Chondrocyte (in vitro differentiated cells): ENCODE results near the gene USH2A. TPM values are rescaled to one million over a fixed set of nuclear protein-coding genes. Genes with fewer than 3 reads are reported as not detected.

Experiments used
- DNase-seq: peaks from one replicate; pipeline ENCODE4 v3.0.0; 2021; ENCODE audit warnings: mixed read lengths, low spot score
- H3K27ac Mint-ChIP-seq: one replicate; pipeline ENCODE4 v1.8.0; 2021; ENCODE audit warnings: mild to moderate bottlenecking, moderate library complexity, mixed read lengths; ENCODE audit not compliant: unreplicated experiment
- H3K27me3 Mint-ChIP-seq: 2 replicates; pipeline ENCODE4 v1.8.0; 2021; ENCODE audit warnings: low read depth, mixed read lengths
- H3K36me3 Mint-ChIP-seq: 2 replicates; pipeline ENCODE4 v1.8.0; 2021; ENCODE audit warnings: low read depth, mixed read lengths
- H3K4me1 Mint-ChIP-seq: 2 replicates; pipeline ENCODE4 v1.8.0; 2021; ENCODE audit warnings: low read depth, mild to moderate bottlenecking, mixed read lengths
- H3K4me3 Mint-ChIP-seq: one replicate; pipeline ENCODE4 v1.8.0; 2021; ENCODE audit warnings: mild to moderate bottlenecking, moderate library complexity, mixed read lengths; ENCODE audit not compliant: unreplicated experiment
- H3K9me3 Mint-ChIP-seq: 2 replicates; pipeline ENCODE4 v1.8.0; 2021; ENCODE audit warnings: low read depth, mixed read lengths
- CTCF ChIP-seq: fragments of 200-600 bp; sonication (generic); IDR thresholded peaks from 2 replicates; pipeline ENCODE4 v1.5.0; 2021; ENCODE audit warnings: antibody characterized with exemption, mild to moderate bottlenecking, moderate library complexity
- total RNA-seq: library from RNA; stranded (reverse); gene quantifications from 3 replicates; pipeline ENCODE4 v1.2.1, GENCODE V29; 2021

The USH2A gene
- total RNA-seq, 1 donor from 2014 or later = not detected

- Mint-ChIP-seq H3K27me3 (peaks cover 6% of the 10 kb centered on the region), H3K4me1 (no peaks in the 10 kb centered on the region), H3K4me3 (no peak overlapping the region), H3K9me3 (no peaks in the 10 kb centered on the region), H3K36me3 (no peaks in the 10 kb centered on the region), H3K27ac (no peak overlapping the region)
- no peak for DNase-seq
- no peak for TF ChIP-seq CTCF
These were observed 547.5 kb downstream of the USH2A start for GRCh38 chr1:215875712-215876111.

GRCh38 chr1:215875236-215875635, 548.0 kb downstream of the USH2A start:
- Mint-ChIP-seq H3K36me3 (no peaks in the 10 kb centered on the region), H3K27ac (no peak overlapping the region), H3K9me3 (no peaks in the 10 kb centered on the region), H3K27me3 (peaks cover 6% of the 10 kb centered on the region), H3K4me3 (no peak overlapping the region), H3K4me1 (no peaks in the 10 kb centered on the region)
- TF ChIP-seq CTCF = no peak
- DNase-seq = no peak

- no peak for TF ChIP-seq CTCF
These were observed 550.6 kb downstream of the USH2A start for GRCh38 chr1:215872658-215873057.

GRCh38 chr1:215868500-215868899, 554.7 kb downstream of the USH2A start:
- Mint-ChIP-seq H3K4me1 (no peaks in the 10 kb centered on the region), H3K4me3 (no peak overlapping the region), H3K27ac (no peak overlapping the region), H3K36me3 (no peaks in the 10 kb centered on the region), H3K27me3 (peaks cover 18% of the 10 kb centered on the region), H3K9me3 (no peaks in the 10 kb centered on the region)
- DNase-seq = no peak
- no peak for TF ChIP-seq CTCF

More at GRCh38 chr1:215872658-215873057, 550.6 kb downstream of the USH2A start:
- DNase-seq = no peak
- Mint-ChIP-seq H3K27me3 (peaks cover 6% of the 10 kb centered on the region), H3K36me3 (no peaks in the 10 kb centered on the region), H3K4me1 (no peaks in the 10 kb centered on the region), H3K27ac (no peak overlapping the region), H3K4me3 (no peak overlapping the region), H3K9me3 (no peaks in the 10 kb centered on the region)

GRCh38 chr1:215865060-215865459, 558.2 kb downstream of the USH2A start:
- no peak overlapping the region for H3K27ac Mint-ChIP-seq
- no peak overlapping the region for H3K4me3 Mint-ChIP-seq
- no peak for DNase-seq
- no peaks in the 10 kb centered on the region for H3K36me3 Mint-ChIP-seq
- peaks cover 21% of the 10 kb centered on the region for H3K27me3 Mint-ChIP-seq
- TF ChIP-seq CTCF = no peak
- H3K4me1 Mint-ChIP-seq = no peaks in the 10 kb centered on the region
- H3K9me3 Mint-ChIP-seq = peaks cover 5% of the 10 kb centered on the region
